Colonic mucosa (tissue), 4 donors: ENCODE results near the gene PPP1R18. TPM values are rescaled to one million over a fixed set of nuclear protein-coding genes. Genes with fewer than 3 reads are reported as not detected.
A peak's percentile ranks its signal among the peaks of the same experiment; 100 is the strongest.

ENCODE experiments used
- DNase-seq: peaks from one replicate; pipeline ENCODE4 v3.0.0-alpha.2; 2020
- H3K27ac ChIP-seq: fragments of 200-600 bp; one replicate; pipeline ENCODE4 v1.8.0; 2021
- H3K27me3 ChIP-seq: fragments of 200-600 bp; one replicate; pipeline ENCODE4 v1.8.0; 2021
- H3K36me3 ChIP-seq: fragments of 200-600 bp; one replicate; pipeline ENCODE4 v1.8.0; 2021
- H3K4me1 ChIP-seq: fragments of 200-600 bp; one replicate; pipeline ENCODE4 v1.8.0; 2021; ENCODE audit warnings: mild to moderate bottlenecking
- H3K4me3 ChIP-seq: fragments of 200-600 bp; one replicate; pipeline ENCODE4 v1.8.0; 2021
- H3K9ac ChIP-seq, 2 donors: one replicate each; pipeline ENCODE4 v1.7.0; 2013; ENCODE audit warnings: control low read depth in 2 of 2, low read depth in 2 of 2, low read length in 2 of 2
- H3K9me3 ChIP-seq: fragments of 200-600 bp; one replicate; pipeline ENCODE4 v1.8.0; 2021
- intact Hi-C: fragments of 100-400 bp; cut with DNase I; formaldehyde crosslinking; loops from one replicate; pipeline ENCODE4 v1.14.1; 2022
- total RNA-seq, 2 donors: library from RNA; stranded (reverse); fragmentation: NEBNext Ultra II Directional in 1 of 2; extraction: Animal tissue kit (Norgen Biotek cat#: 25700) in 1 of 2; gene quantifications; one replicate each; pipeline ENCODE4 v1.2.1, GENCODE V29; 2021
- TF ChIP-seq, protein P1 (sequence below): fragments of 200-600 bp; IDR thresholded peaks from one replicate; pipeline ENCODE4 v1.8.0; 2022; ENCODE audit warnings: antibody characterized with exemption, mild to moderate bottlenecking
- donor health status: healthy.
- donor health status: DM: no; HTN: no; CAD: no.
- donor health status: DM: no; HTN: no; CAD: no.

Gene PPP1R18
- total RNA-seq, 2 donors from 2014 or later = 8.3 to 22.8 TPM

DNA sequence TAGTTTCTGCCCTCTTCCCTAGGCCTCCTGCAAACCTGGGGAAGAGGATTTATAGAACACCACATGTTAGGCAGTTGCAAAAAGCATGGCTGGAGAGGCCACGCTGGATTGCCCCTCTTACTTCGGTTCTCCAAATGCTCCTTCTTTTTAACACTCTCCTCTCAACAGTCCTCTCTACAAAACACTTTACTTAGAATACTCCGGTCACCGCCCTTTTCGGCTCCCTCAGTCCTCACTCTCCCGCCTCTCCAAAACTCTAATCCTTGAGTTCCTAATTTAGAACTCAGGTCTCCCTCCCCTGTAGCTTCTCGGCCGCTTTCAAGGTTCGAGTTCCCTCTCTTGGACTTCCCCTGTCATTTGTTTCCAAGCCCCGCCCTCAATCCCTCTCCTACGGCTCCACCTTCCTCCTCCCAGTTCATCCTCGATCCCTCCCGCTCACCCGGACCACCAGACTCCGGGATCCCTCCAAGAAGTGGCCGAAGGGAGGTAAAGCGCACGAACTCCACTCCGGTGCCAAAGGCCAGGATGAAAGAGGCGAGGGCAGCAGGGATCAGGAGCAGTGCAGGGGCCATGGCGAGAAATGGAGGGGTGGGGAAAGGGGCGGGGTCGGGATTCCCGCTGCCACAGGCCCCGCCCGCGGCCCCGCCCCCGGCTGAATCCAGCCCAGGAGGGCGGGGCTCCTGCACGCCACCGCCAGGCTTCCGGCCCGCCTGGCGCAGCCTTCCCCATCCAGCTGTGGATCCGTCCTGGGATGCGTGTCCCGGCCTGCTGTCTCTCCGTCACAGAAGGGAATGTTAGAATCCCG, 4.2 kb upstream of the PPP1R18 start, which contains the start of gene NRM:
Gene NRM (minus strand): TSS at position 582 of the 805 bp plus-strand sequence. CDS start 10 bp downstream, at position 572.
- peak; percentile 91 for DNase-seq
- Histone ChIP-seq H3K9me3 (no peaks in the 10 kb centered on the region), H3K36me3 (no peaks in the 10 kb centered on the region), H3K27me3 (no peaks in the 10 kb centered on the region), H3K4me3 (peak within 1 kb of the TSS; percentile 59), H3K9ac (peak within 1 kb of the TSS; percentile 44 to 56), H3K4me1 (peaks cover 11% of the 10 kb centered on the region), H3K27ac (peak within 1 kb of the TSS; percentile 79)
- TF ChIP-seq, protein P1, sequence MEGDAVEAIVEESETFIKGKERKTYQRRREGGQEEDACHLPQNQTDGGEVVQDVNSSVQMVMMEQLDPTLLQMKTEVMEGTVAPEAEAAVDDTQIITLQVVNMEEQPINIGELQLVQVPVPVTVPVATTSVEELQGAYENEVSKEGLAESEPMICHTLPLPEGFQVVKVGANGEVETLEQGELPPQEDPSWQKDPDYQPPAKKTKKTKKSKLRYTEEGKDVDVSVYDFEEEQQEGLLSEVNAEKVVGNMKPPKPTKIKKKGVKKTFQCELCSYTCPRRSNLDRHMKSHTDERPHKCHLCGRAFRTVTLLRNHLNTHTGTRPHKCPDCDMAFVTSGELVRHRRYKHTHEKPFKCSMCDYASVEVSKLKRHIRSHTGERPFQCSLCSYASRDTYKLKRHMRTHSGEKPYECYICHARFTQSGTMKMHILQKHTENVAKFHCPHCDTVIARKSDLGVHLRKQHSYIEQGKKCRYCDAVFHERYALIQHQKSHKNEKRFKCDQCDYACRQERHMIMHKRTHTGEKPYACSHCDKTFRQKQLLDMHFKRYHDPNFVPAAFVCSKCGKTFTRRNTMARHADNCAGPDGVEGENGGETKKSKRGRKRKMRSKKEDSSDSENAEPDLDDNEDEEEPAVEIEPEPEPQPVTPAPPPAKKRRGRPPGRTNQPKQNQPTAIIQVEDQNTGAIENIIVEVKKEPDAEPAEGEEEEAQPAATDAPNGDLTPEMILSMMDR = no peak
- intact Hi-C loops = loop anchor here (2.0 kb wide), 1 partner anchor 26 kb away; the partner anchor contains the start of gene MDC1

DNA sequence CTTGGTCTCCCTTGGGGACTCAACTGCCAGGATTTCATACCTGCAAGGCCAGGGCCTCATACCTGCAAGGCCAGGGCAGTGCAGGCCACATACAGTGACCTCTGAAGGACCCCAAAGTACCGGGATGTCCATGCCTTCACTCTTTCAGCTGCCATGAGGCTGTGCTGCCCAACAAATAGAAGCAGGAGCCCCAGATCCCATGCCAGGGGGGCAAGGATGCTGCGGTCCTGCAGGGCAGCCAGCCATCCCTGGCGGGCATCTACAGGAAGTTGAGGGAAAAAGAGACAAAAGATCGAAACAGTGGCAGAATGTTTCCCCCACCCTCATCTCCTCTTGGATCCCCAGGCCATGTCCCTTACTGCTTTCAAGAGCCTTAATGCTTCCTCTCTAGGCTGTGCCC, 3.5 kb upstream of the PPP1R18 start:
- Histone ChIP-seq H3K36me3 (no peaks in the 10 kb centered on the region), H3K4me3 (peak overlapping the region; percentile 59), H3K4me1 (peaks cover 11% of the 10 kb centered on the region), H3K9ac (peak overlapping the region; percentile 44 to 56), H3K27me3 (no peaks in the 10 kb centered on the region), H3K9me3 (no peaks in the 10 kb centered on the region), H3K27ac (peak overlapping the region; percentile 79)
- no peak for DNase-seq
- intact Hi-C loops = loop anchor here (2.0 kb wide), 1 partner anchor 27 kb away; the partner anchor contains the start of gene MDC1
- TF ChIP-seq, protein P1 = no peak

DNA sequence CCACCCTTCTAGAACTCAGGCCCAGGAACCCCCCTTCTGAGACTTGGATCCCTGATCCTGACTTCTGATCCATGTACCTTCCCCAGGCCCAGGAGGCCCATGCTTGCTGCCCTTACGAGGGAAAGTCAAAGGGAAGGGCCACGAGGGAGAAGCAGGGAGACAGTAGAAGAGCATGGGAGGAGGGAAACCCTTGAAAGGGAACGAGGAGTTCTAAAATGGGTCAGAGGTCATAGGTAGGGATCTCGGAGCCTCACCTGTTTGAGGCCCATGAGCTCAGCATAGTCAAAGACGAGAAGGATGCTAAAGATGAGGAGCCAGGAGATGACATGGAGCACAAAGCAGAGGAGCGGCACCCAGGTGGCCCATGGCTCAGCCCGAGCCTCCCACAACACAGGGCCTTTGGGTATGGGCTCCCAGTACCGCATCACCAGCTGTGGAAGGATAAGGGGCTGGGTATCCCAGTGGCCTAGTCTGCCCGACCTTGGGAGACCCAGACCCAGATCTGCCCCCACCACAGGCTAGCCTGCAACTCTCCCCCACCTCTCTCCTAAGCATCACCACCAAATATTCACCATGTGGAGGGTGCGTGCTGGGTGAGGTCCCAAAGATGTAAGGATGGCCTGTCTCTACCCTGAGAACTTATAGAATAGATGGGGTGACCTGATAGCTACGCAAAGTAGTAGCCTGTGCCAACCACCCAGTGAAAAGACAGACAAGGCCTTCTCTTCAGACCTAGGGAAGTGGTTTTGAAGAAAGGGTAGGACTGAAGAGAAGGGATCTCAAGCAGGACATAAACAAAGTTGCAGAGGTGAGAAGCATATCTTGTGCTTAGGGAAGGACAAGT, 2.8 kb upstream of the PPP1R18 start:
- peaks cover 11% of the 10 kb centered on the region for H3K4me1 ChIP-seq
- TF ChIP-seq, protein P1 = no peak
- peak overlapping the region; percentile 84 for H3K27ac ChIP-seq
- no peaks in the 10 kb centered on the region for H3K9me3 ChIP-seq
- H3K9ac ChIP-seq = peak overlapping the region in 1 of 2 donors; percentile 45
- no peaks in the 10 kb centered on the region for H3K27me3 ChIP-seq
- H3K36me3 ChIP-seq = no peaks in the 10 kb centered on the region
- H3K4me3 ChIP-seq = no peak overlapping the region
- DNase-seq = no peak
- intact Hi-C loops = no loop called here

DNA sequence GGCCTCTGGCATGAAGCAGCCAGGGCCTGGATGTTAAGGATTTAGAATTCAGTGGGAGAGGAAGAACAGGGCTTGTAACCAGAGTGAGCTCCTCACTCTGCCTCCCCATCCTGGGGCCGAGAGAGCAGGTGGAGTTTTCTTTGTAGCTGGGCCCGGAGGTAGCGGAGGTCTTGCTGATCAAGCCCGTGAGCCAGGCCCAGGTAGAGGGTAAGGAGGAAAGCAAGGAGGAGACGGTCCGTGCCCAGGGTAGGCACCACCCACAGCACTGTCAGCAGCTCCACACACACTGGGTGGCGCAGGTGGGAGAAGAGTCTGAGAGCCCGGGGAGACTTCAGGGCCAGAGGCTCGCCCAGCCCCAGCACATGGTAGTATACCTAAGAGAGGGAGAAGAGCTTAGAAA, 2.1 kb upstream of the PPP1R18 start:
- H3K9ac ChIP-seq = peak overlapping the region; percentile 1 to 92

More for the DNA sequence above, 2.1 kb upstream of the PPP1R18 start:
- H3K27ac ChIP-seq = peak overlapping the region; percentile 84
- no peak for DNase-seq
- intact Hi-C loops = no loop called here
- TF ChIP-seq, protein P1 = no peak
- no peak overlapping the region for H3K4me3 ChIP-seq
- H3K4me1 ChIP-seq = peaks cover 11% of the 10 kb centered on the region
- H3K36me3 ChIP-seq = no peaks in the 10 kb centered on the region
- H3K9me3 ChIP-seq = no peaks in the 10 kb centered on the region
- H3K27me3 ChIP-seq = no peaks in the 10 kb centered on the region
